Neural cell (in vitro differentiated cells): ENCODE measurements around the gene SLC29A1.

Experiments used
- POLR2AphosphoS5 ChIP-seq: IDR thresholded peaks from 2 replicates; pipeline ENCODE4 v1.6.1; 2012
- TF ChIP-seq, protein P1 (sequence below): fragments of 450-650 bp; IDR thresholded peaks from 2 replicates; pipeline ENCODE4 v1.5.1; 2014; ENCODE audit warnings: antibody characterized with exemption, mild to moderate bottlenecking, moderate library complexity; ENCODE audit not compliant: poor library complexity, severe bottlenecking

DNA sequence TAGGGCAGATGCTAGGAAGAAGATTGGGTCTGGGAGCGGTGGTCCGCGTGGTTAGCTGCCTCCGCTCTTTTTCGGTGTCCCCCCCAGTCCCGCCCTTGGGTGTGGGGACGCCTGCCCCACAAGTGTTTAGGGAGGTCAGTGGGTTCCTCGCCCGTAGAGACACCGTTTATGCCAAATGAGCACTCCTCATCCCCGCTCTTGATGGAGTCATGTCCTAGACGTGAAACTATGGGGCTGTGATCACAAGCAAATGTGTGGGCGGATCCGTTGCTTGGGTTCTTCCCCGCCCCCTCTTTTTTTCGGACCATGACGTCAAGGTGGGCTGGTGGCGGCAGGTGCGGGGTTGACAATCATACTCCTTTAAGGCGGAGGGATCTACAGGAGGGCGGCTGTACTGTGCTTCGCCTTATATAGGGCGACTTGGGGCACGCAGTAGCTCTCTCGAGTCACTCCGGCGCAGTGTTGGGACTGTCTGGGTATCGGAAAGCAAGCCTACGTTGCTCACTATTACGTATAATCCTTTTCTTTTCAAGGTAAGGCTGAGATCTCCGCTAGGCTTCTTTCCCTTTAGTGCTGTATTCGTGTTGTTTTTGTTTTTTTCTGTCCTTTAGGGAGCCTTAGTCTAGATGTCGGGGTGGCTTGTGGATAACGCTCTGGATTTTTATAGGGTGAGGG, 23.4 kb downstream of the SLC29A1 start, which contains the start of gene HSP90AB1:
- TF ChIP-seq, protein P1, sequence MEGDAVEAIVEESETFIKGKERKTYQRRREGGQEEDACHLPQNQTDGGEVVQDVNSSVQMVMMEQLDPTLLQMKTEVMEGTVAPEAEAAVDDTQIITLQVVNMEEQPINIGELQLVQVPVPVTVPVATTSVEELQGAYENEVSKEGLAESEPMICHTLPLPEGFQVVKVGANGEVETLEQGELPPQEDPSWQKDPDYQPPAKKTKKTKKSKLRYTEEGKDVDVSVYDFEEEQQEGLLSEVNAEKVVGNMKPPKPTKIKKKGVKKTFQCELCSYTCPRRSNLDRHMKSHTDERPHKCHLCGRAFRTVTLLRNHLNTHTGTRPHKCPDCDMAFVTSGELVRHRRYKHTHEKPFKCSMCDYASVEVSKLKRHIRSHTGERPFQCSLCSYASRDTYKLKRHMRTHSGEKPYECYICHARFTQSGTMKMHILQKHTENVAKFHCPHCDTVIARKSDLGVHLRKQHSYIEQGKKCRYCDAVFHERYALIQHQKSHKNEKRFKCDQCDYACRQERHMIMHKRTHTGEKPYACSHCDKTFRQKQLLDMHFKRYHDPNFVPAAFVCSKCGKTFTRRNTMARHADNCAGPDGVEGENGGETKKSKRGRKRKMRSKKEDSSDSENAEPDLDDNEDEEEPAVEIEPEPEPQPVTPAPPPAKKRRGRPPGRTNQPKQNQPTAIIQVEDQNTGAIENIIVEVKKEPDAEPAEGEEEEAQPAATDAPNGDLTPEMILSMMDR, result no peak
- peak; percentile 100 for TF ChIP-seq POLR2AphosphoS5
